MM.1S (cell line): ENCODE data around the gene CEP83.

Experiments
- EZH2 ChIP-seq: fragments of 300-600 bp; sonication (generic); optimal IDR thresholded peaks from 2 replicates; pipeline ENCODE3; 2017; ENCODE audit warnings: low read depth, mild to moderate bottlenecking, antibody characterized with exemption, low read length, mixed read lengths
- TF ChIP-seq, protein P1 (sequence below): fragments of 300-600 bp; sonication (generic); IDR thresholded peaks from 2 replicates; pipeline ENCODE4 v1.5.1; 2016; ENCODE audit warnings: antibody characterized with exemption, low read length, mixed read lengths

DNA sequence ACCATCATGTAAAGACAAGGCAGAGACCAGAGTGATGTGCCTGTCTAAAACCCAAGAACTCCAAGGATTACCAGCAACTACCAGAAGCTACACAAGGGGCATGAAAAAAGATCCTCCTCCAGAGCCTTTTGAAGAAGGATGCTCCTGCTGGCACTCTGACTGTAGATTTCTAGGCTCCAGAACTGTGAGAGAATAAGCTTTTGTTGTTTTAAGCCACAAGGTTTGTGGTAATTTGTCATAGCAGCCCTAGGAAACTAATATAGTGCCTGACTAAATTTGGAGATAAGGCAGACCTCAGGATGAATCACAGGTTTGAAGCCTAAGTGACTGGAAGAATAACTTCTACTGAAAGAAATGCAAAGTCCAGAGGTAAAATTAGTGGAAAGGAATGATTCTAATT is 132.9 kb downstream of the CEP83 start:
- TF ChIP-seq, protein P1, sequence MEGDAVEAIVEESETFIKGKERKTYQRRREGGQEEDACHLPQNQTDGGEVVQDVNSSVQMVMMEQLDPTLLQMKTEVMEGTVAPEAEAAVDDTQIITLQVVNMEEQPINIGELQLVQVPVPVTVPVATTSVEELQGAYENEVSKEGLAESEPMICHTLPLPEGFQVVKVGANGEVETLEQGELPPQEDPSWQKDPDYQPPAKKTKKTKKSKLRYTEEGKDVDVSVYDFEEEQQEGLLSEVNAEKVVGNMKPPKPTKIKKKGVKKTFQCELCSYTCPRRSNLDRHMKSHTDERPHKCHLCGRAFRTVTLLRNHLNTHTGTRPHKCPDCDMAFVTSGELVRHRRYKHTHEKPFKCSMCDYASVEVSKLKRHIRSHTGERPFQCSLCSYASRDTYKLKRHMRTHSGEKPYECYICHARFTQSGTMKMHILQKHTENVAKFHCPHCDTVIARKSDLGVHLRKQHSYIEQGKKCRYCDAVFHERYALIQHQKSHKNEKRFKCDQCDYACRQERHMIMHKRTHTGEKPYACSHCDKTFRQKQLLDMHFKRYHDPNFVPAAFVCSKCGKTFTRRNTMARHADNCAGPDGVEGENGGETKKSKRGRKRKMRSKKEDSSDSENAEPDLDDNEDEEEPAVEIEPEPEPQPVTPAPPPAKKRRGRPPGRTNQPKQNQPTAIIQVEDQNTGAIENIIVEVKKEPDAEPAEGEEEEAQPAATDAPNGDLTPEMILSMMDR: no peak
- TF ChIP-seq EZH2: no peak
